Measurements from ENCODE around the gene PC.

The PC gene

DNA sequence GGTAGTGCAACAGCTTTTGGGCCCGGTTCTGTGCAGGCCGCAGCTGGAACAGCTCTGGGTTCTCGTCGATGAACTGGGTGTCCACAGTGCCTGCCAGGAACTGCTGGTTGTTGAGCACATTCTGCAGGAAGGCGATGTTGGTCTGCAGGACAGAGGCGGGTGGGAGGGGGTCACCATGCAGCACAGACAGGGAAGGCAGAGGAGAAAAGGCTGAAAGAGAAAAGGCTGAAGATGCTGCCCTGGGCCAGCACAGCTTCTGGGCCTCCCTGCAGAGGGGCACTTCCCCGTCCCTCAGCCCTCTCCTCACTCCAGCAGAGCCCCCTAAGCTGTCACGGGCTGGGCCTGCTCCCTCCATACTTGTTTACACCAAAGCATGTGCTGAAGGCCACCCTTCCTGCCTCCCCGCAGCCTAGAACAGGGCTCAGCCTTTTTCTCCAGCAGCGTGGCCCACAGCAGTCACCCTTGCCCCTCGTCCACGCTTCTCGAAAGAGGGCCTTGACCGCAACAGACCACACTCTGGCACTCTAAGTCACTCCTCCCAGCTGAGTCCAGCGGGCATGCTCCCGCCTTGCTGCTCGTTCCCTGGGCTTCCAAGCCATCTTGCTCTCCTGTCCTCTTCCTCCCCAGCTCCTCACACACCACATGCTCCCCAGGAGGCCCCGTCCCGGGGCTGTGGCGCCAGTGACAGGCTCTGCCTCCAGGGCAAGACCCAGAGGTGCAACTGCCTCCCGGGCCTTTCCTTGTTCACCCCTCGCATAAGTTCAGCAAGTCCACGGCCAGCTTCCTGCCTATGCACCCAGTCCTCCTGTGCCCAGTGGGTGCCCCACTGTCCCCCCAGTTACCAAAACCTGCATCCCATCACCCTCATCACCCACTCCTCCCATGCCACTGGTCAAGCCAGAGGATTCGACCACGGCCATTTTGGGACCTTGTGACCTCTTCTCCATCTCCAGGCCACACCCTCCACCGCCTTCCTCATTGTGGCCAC, 104.6 kb downstream of the PC start:
- no peak for DNase-seq (ENCODE audit: low spot score)

DNA sequence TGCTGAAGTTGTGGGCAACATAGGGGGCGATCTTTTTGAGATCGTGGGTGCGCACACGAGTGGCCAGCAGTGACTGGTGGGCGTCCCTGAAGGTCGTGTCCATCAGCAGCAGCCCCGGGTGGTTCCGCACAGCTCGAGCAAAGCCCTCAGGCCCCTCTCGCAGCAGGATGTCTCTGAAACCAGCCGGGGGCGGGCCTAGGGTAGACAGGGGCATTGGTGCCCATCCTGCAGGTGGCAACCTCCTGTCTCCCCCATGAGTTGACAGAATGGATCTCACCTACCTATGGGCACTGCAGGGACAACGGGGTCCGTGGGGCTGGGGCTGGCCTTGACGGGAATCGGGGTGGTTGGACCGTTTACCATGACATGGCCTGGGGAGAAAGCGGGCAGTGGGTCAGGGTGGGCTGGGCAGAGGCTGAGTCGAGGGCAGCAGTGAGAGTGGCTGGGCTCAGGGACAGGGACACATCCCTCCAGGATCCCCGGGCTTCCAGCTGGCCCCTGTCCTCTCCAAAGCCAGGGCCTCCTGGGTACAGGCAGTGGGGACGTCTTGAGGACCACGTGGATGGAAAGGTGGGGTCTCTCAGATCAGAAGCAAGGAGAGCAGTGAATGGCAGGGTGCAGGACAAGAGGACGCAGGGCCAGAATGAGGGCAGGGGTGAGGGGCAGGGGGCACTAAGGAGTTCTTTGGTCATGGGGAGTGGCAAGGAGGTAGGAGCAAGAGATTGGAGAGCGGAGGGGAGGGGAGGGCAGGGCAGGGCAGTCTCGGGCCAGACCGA, 105.5 kb downstream of the PC start:
- no peak for DNase-seq (ENCODE audit: low spot score)

DNA sequence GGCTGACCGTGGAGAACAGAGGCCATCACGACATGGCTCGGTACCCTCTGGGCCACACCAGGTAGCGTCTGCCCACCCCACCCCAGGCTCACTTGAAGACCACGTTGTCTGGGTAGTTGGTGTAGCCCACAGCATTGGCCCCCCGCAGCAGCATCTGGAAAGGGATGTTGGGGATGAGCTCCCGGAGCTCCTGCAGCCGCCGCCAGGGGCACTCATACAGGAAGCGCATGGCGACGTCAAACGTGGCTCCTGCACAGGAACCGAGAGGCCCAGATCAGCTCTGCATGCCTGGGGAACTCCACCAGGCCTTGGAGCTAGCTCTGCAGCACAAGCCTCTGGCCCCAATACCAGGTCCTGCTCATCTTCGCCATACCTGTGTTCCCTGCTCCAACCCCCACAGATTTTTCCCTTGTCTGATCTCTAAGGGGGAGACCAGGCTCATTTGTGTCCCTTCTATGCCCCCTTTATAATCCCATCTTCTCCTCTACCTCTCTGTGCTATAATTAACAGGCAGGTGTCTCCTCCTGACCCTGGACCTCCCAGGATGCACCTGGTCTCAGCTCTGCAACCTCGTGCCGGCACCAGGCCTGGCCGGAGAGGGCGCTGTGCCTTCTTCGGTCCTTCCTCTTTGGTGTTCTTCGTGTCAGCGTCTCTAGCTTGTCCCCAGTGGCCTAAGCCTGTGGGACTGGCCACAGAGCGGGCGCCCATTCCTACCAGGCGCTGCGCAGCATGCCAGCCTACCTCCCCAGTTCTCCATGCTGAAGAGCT, 106.3 kb downstream of the PC start:
- DNase-seq (ENCODE audit: low spot score), result no peak

DNA sequence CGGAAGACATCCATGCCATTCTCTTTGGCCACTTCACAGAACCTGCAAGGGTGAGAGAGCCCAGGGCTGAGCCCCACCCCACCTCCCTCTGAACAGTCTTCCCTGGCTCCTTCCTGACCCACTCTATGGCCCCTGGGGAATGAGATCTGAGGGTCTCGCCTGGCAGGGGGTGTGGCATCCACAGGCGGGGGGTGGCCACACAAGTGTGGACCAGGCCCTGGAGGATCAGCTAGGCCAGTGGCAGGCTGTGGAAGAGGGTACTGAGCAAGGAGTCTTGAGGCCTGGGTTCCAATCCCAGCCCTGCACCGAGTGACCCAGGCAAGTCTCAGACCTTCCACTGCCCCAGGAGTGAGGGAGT, 107.0 kb downstream of the PC start:
- no peak for DNase-seq (ENCODE audit: low spot score)

DNA sequence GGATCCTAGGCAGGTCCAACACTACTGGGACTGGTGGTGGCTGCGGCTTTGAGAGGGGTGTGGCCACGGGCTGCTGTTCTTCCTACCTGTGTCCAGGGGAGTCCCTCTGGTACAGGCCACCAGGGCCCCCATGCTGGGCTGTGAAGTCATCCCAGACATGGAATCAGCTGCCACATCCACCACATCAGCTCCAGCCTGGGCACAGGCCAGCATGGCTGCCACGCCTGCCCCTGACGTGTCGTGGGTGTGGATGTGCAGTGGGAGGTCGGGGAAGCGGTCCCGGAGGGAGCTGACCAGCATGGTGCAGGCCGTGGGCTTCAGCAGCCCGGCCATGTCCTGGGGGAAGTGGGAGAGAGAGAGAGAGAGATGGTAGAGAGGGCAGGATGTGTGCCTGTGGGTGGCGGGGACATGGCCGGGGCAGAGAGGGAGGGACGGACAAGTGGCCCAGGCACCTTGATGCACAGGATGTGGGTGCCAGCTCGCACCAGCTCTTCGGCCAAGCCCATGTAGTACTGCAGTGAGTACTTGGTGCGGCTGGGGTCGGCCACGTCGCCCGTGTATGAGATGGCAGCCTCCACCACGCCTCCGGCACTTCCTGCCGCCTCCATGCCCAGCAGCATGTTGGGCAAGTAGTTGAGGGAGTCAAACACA, 107.5 kb downstream of the PC start:
- no peak for DNase-seq (ENCODE audit: low spot score)

DNA sequence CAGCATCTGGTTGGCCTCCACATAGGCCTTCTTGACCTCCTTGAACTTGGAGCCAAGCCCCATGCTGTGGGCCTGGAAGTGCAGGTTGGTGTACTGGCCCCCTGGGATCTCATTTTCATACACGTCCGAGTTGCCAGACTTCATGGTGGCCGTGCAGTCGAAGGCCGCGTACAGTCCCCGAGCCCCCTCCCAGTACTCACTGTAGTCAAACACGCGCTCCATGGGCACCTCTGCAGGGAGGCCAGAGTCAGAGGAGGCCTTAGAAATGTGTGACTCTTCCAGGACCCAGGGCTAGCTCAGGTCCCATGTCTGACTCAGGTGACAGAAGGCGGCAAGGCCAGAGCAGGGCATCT, 108.0 kb downstream of the PC start:
- DNase-seq (ENCODE audit: low spot score), result no peak

DNA sequence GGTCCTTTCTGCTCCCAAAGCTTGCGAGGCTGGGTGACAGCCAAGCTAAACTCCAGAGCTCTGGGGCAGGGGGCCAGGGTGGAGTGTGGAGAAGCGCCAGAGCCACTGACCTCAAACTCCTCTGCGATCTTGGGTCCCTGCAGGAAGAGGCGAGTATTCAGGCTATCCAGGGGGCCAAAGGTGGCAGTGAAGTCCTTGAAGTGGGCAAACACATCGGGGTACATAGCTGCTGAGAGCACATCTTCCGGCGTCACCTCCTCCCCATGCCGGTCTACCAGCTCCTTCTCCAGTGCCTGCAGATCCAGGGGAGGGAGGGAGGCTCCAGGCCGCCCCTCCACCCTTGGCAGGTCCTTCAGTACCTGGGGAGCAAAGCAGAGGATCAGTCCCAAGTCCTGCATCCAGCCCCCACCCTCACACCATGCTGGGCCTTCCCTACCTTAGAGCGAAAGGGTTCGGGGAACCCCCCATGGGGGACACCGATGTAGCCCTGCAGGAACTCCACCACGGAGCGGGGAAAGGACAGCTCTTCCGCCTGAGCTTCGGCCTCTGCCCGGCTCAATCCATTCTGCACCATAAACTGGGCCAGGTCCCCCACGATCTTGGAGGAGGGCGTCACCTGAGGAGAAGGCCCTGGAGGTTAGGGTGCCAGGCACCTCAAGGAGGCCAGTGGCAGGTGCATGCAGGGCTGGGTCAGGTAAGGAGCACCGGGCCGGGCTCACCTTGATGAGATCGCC, 108.5 kb downstream of the PC start:
- DNase-seq (ENCODE audit: low spot score), result no peak

DNA sequence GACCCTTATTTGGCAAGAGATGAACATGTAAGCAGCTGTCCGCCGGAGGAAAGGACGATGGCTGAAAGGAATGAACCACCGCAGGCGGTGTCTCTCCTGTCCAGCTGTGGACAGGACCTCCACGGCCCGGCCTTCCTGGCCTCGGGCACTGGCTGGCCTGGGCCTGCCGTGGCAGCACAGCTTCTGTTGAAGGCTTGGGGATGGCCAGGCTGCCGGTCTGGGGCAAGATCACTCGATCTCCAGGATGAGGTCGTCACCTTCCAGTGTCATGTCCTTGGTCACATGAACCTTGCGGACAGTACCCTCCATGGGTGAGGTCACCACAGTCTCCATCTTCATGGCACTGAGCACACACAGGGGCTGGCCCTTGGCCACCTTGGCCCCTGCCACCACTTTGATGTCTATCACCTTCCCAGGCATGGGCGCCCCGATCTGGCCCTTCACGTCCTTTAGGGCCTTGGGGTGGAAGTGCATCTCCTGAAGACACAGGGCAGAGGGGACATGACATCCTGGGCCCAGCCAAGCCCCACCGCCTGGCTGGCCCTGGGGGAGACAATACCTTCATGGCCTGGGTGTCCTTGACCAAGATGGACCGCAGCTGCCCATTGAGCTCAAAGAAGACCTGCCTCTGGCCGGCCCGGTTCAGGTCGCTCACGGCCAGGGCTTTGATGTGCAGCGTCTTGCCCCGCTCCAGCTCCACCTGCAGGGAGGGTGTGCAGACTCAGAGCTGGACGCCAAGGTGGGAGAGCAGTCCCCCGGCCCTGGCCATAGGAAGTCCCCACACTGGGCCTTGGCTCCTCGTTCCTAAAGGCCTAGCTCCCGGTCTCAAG, 109.3 kb downstream of the PC start:
- DNase-seq (ENCODE audit: low spot score), result no peak

DNA sequence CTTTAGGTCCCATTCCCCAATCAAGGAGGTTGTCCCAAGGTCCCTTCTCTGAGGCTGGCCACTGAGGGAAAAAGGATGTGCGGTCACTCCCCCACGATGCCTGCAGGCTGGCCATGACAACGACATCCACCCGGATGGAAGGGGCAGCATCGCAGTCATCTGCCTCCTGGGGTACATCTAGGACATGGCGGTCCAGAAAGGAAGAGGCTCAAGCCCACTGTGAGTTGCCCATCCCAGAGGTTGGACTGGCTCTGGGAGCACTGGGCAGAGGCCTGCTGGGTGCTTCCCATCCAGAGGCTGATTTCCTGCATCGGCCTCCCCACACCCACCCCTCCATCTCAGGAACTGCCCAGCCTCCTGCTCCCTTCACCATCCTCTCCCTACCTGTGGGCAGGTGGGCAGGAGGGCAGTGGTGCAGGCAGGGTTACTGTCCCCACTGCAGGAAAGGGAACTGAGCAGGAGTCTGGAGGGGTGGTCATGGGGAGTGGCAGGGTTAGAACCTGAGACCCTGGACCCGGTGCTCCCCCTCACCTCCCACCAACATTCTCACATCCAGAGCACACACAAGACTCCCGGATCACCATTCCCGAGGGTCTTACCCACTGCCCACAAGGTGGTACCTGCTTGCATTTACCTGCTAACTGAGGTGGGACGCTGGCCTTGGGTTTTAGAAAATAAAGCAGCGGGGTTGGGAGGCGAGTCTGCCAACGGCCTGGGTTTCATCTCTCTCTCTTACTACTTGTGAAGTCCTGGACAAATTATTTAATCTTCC, 110.5 kb downstream of the PC start:
- no peak for DNase-seq (ENCODE audit: low spot score)

DNA sequence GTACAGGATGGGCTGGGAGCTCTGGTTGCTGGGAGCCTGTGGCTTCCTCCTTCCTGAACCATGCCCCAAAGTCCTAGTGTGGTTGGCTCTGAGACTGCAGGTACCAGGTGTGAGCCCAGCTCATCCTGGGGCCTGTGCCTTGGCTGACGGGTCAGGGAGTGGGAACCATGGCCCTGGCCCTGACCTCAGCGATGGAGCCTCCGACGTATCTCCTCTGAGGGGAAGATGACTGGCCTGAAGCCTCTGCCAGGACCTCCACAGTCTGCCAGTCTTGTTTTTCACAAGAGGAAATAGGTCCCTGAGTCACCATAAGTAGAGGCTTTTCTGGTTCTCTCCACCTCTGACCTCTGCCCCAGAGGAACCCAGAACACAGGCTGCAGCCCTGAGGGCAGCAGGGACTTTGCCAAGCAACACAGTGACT, 111.5 kb downstream of the PC start:
- no peak for DNase-seq (ENCODE audit: low spot score)

DNA sequence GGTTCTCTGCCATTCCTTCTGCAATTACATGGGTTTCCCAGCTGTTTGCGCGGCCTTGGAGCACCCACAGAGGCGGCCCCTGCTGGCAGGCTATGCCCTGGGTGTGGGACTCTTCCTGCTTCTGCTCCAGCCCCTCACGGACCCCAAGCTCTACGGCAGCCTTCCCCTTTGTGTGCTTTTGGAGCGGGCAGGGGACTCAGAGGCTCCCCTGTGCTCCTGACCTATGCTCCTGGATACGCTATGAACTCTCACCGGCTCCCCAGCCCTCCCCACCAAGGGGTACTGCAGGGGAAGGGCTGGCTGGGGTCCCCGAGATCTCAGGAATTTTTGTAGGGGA, 112.3 kb downstream of the PC start:
- no peak for DNase-seq (ENCODE audit: low spot score)

DNA sequence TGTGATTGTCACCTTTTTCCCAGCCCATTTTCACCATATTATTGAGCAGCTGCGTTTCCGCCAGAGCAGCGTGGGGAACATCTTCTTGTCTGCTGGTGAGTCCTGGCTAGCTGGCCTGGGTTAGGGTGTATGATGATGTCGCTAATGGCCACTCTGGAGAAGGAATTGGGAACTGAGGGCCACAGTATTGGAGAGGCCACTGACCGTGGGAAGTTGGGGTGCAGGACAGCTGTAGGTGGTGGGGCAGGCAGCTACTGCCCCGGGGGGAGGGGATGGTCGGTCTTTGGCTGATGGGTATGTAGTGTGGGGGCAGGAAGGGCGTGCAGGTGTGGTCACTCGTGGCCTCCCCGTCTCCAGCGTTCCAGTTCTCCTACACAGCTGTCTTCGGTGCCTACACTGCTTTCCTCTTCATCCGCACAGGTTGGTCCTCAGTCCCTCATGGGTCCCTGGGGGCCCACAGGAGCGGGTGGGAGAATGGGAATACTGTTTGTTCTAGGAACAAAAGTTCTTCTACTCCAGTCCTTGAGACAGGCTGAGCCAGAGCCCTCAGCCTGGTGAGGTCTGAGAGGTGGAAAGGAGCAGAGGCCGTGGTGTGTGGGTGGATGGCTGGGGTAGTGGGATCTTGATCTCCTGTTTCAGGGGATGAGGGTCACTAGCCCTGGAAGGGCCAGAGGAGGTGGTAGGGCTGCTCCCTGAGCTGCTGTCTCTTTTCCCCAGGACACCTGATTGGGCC, 112.9 kb downstream of the PC start:
- no peak for DNase-seq (ENCODE audit: low spot score)

DNA sequence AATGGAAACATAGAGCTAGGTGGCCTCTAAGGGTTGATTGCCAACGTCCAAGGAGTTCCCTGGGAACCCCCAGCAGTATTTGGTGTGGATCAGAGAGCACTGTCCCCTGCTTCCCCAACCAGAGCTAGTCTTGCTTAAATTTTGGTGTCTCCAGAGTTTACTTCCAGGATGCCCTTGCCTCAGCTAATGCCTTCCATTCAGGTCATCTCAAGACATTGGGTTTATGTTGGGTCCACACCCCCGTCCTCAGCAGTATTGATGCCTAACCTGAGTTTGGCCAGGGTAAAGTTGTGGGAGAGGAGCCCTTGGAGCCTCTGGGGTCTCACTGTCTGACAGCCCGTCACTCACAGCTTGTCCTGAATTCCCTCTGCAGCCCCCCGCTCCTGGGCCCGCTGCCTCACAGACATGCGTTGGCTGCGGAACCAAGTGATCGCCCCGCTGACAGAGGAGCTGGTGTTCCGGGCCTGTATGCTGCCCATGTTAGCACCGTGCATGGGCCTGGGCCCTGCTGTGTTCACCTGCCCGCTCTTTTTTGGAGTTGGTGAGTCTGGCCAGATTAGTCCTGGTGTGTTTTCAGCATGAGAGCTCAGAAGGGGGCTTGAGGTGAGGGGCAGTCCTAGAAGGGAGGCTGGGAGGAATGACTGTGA, 113.6 kb downstream of the PC start:
- DNase-seq (ENCODE audit: low spot score), result no peak

DNA sequence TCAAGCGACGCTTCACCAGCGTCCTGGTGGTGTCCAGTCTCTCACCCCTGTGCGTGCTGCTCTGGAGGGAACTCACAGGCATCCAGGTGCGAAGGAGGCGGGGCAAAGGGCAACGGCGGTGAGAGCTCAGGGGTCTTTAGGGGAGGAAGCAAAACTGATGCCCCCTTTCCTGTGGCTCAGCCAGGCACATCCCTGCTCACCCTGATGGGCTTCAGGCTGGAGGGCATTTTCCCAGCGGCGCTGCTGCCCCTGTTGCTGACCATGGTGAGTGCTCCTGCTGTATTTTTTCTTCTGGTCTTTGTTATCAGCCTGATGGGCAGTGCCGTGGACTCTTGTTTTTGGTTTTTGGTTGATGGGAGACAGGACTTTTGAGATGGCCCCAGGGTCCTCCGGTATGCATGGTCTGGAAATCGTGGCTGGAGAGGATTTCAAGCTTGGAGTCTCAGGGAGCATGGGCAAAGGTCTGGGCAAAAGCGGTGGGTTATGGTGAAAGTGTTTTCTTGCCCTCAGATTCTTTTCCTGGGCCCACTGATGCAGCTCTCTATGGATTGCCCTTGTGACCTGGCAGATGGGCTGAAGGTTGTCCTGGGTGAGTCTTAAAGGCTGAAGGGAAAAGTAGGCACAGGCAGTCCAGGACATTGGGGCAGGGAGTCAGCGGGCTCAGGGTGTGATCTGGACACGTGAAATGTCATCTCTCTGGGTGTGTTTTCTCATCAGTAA, 114.2 kb downstream of the PC start:
- DNase-seq (ENCODE audit: low spot score), result no peak

DNA sequence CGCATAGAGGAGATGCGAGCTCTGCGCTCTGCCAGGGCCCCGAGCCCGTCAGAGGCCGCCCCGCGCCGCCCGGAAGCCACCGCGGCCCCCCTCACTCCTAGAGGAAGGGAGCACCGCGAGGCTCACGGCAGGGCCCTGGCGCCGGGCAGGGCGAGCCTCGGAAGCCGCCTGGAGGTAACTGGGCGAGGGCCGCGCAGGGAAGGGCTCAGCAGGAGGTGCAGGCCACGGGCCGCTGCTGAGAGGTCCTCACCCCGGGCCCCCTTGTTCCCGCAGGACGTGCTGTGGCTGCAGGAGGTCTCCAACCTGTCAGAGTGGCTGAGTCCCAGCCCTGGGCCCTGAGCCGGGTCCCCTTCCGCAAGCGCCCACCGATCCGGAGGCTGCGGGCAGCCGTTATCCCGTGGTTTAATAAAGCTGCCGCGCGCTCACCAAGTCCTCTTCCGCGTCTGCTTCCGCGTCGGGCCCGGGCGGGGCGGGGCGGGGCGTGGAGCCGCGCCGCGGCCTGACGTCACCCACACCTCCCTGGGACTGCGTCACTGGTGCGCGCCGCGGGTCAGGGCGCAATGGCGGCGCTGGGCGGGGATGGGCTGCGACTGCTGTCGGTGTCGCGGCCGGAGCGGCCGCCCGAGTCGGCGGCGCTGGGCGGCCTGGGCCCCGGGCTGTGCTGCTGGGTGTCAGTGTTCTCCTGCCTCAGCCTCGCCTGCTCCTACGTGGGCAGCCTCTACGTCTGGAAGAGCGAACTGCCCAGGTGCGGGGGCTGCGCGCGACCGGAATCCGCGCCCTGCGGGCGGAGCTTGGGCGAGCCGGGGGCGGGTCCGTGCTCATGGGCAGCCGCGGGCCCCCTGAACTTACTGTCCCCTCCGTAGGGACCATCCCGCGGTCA, 115.0 kb downstream of the PC start, which contains the start of gene RCE1:
TSS of gene RCE1 (plus strand) at position 546 of the 880 bp plus-strand sequence. CDS start at position 561, 15 bp downstream.
- DNase-seq (ENCODE audit: low spot score), result peak; percentile 93

DNA sequence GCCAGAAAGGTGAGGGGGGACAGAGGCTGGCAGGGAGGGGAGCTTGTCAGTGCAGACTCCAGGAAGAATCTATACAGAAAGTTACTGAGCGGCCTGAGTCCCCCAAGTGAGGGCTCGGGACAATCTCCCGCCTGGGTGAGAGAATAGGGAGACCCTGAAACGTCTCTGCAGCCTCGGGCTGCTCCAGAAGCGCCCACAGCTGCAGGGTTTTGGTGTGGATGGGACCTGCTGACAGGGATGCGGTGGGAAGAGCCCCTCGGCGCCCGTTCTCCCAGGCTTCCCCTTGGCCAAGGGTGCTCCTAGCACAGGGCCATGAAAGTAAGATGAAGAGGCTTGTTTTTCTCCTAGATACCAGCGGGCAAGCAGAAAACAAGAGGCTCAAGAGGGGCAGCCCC, 115.7 kb downstream of the PC start:
- no peak for DNase-seq (ENCODE audit: low spot score)

DNA sequence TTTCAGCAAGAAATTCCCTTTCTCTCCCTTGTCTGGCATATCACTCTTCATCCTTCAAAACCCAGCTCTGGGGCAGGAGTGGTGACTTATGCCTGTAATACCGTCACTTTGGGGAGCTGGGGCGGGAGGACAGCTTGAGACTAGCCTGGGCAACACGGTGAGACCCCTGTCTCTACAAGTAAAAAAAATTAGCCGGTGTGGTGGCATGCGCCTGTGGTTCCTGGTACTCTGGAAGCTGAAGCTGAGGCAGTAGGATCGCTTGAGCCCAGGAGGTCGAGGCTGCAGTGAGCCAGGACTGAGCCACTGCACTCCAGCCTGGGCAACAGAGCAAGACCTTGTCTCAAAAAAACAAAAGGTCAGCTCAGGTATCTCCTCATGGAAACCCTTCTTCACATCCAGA, 116.3 kb downstream of the PC start:
- DNase-seq (ENCODE audit: low spot score), result no peak
